ENCODE measurements around the gene CCDC9.
A peak's percentile ranks its signal among the peaks of the same experiment; 100 is the strongest.

Gene CCDC9

DNA sequence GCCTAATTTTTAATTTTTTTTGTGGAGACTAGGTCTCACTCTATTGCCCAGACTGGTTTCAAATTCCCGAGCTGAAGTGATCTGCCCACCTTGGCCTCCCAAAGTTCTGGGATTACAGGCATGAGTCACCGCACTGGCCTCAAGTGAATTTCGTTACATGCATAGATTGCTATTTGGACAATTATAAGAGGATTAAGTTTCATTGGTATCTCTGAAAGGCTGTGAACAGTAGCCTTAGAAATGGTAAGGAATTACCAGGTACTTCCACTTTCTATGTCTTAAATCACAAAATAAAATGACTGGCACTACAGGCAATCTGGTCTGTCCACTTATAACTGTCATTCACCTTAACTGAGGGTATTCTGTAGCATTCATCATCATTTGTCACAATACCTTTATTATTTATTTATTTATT is 2.9 kb upstream of the CCDC9 start:
- in situ Hi-C loops (cut with HindIII; ENCODE audit: low sequenced_read_pairs): no loop called here
- H3K4me3 ChIP-seq (ENCODE audit: low read depth, low read length): no peak overlapping the region
- TF ChIP-seq, protein P1, sequence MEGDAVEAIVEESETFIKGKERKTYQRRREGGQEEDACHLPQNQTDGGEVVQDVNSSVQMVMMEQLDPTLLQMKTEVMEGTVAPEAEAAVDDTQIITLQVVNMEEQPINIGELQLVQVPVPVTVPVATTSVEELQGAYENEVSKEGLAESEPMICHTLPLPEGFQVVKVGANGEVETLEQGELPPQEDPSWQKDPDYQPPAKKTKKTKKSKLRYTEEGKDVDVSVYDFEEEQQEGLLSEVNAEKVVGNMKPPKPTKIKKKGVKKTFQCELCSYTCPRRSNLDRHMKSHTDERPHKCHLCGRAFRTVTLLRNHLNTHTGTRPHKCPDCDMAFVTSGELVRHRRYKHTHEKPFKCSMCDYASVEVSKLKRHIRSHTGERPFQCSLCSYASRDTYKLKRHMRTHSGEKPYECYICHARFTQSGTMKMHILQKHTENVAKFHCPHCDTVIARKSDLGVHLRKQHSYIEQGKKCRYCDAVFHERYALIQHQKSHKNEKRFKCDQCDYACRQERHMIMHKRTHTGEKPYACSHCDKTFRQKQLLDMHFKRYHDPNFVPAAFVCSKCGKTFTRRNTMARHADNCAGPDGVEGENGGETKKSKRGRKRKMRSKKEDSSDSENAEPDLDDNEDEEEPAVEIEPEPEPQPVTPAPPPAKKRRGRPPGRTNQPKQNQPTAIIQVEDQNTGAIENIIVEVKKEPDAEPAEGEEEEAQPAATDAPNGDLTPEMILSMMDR (IDR thresholded peaks at IDR 0.05; ENCODE audit: low read depth, low read length, missing control alignments): no peak
- peak; percentile 83 for DNase-seq (ENCODE audit: low read depth)

- H3K4me3 ChIP-seq (ENCODE audit: low read depth, low read length): no peak overlapping the region
- TF ChIP-seq, protein P1 (IDR thresholded peaks at IDR 0.05; ENCODE audit: low read depth, low read length, missing control alignments): no peak
- DNase-seq (ENCODE audit: low read depth): no peak
- in situ Hi-C loops (cut with HindIII; ENCODE audit: low sequenced_read_pairs): no loop called here
Observed at GRCh38 chr19:47253970-47254369, 2.4 kb upstream of the CCDC9 start.

GRCh38 chr19:47256693-47257410 is 527 bp downstream of the CCDC9 start:
- H3K4me3 ChIP-seq (ENCODE audit: low read depth, low read length): peak overlapping the region; percentile 60
- in situ Hi-C loops (cut with HindIII; ENCODE audit: low sequenced_read_pairs): no loop called here
- DNase-seq (ENCODE audit: low read depth): peak; percentile 98

DNA sequence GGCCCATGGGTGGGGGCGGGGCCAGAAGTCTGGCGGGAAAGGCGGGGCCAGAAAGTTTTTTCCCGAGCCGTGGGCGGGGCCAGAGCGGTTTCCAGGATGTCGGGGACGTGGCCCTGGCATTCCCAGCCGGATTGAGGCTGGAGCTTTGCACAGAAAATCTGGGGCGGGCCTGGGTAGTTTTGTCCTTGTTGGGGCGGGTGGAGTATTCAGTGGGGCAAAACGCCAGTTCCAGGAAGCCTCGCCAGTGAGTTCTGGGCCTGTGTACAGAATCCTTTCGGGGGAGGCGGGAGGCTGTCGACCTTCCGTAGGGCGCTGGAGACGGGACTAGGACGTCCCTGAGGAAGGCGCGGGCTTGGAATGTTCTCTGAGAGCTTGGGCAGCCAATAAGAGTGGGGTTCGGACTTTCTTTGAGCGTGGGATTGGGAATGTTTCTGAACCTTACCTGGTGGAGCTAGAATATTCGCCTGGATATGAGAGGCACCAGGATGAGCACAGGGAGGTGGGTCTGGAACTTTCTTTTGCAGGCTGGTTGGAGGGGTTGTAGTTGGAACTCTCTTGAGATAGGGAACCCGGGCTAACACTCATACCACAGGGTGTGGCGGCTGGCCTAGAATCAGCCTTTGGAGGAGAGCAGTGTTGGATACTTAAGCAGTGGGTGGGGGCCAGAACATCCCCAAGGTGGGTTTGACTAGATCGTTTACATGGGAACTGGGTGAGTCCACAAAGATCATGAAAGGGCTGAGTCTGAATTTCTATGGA is 1.3 kb downstream of the CCDC9 start:
- DNase-seq (ENCODE audit: low read depth): no peak

More at GRCh38 chr19:47256693-47257410, 527 bp downstream of the CCDC9 start:
- TF ChIP-seq, protein P1 (IDR thresholded peaks at IDR 0.05; ENCODE audit: low read depth, low read length, missing control alignments): no peak

DNA sequence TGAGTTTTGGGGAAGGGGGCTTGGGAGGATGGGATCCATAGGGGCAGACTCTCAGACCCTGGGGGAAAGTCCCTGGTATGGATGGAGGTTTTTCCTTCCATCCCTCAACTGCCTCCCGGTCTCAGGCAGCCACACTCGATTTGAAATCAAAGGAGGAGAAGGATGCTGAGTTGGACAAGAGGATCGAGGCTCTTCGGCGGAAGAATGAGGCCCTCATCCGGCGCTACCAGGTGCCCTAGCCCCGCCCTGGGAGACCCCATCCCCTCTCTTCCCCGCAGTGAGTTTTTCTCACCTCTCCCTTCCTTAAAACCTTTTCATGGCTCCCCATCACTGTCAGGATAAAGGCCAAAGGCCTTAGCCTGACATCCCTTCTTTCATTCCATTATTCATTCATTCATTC is 2.1 kb downstream of the CCDC9 start:
- in situ Hi-C loops (cut with HindIII; ENCODE audit: low sequenced_read_pairs): no loop called here
- peak overlapping the region; percentile 47 for H3K4me3 ChIP-seq (ENCODE audit: low read depth, low read length)
- DNase-seq (ENCODE audit: low read depth): no peak
- TF ChIP-seq, protein P1 (IDR thresholded peaks at IDR 0.05; ENCODE audit: low read depth, low read length, missing control alignments): no peak

More for the DNA sequence above, 1.3 kb downstream of the CCDC9 start:
- TF ChIP-seq, protein P1 (IDR thresholded peaks at IDR 0.05; ENCODE audit: low read depth, low read length, missing control alignments): no peak
- H3K4me3 ChIP-seq (ENCODE audit: low read depth, low read length): peak overlapping the region; percentile 47
- in situ Hi-C loops (cut with HindIII; ENCODE audit: low sequenced_read_pairs): no loop called here

GRCh38 chr19:47258895-47259555 is 2.7 kb downstream of the CCDC9 start:
- in situ Hi-C loops (cut with HindIII; ENCODE audit: low sequenced_read_pairs): no loop called here
- TF ChIP-seq, protein P1 (IDR thresholded peaks at IDR 0.05; ENCODE audit: low read depth, low read length, missing control alignments): no peak
- no peak for DNase-seq (ENCODE audit: low read depth)
- H3K4me3 ChIP-seq (ENCODE audit: low read depth, low read length): no peak overlapping the region

Data from astrocyte of the cerebellum (primary cell).